Breast epithelium (tissue), 4 donors: ENCODE data around the gene MRM2. TPM values are rescaled to one million over a fixed set of nuclear protein-coding genes. Genes with fewer than 3 reads are reported as not detected.

Experiments
- DNase-seq, 2 donors: peaks; one replicate each; pipeline ENCODE4 v3.0.0-alpha.2; 2019; ENCODE audit warnings: low spot score in 2 of 2
- H3K27ac ChIP-seq, 2 donors: fragments of 200-600 bp; sonication (generic) in 1 of 2; one replicate each; pipeline ENCODE4 v1.5.1; 2016 to 2019; ENCODE audit warnings: mild to moderate bottlenecking in 1 of 2
- H3K27me3 ChIP-seq, 2 donors: fragments of 200-600 bp; sonication (generic) in 1 of 2; one replicate each; pipeline versions ENCODE4 v1.5.1 to v1.6.0; 2017 to 2019; ENCODE audit warnings: control low read depth in 1 of 2, mild to moderate bottlenecking in 1 of 2
- H3K36me3 ChIP-seq: fragments of 200-600 bp; one replicate; pipeline ENCODE4 v1.5.1; 2019
- H3K4me1 ChIP-seq, 2 donors: fragments of 200-600 bp; sonication (generic); one replicate each; pipeline ENCODE4 v1.5.1; 2016 to 2019; ENCODE audit warnings: control low read depth in 1 of 2
- H3K4me3 ChIP-seq, 3 donors: fragments of 200-600 bp; sonication (generic); 1 replicate in 2 of 3; 2 replicates in 1 of 3; pipeline ENCODE4 v1.5.1; 2016 to 2019; ENCODE audit warnings: mild to moderate bottlenecking in 3 of 3, moderate library complexity in 2 of 3
- H3K9me3 ChIP-seq, 2 donors: fragments of 200-600 bp; sonication (generic) in 1 of 2; one replicate each; pipeline ENCODE4 v1.5.1; 2016 to 2019; ENCODE audit warnings: control low read depth in 1 of 2
- CTCF ChIP-seq, 3 donors: fragments of 450-650 bp; IDR thresholded peaks; one replicate each; pipeline ENCODE4 v1.5.1; 2016 to 2017; ENCODE audit warnings: antibody characterized with exemption in 3 of 3, mild to moderate bottlenecking in 3 of 3, moderate library complexity in 3 of 3
- POLR2A ChIP-seq: fragments of 450-650 bp; IDR thresholded peaks from one replicate; pipeline ENCODE4 v1.6.1; 2016; ENCODE audit warnings: antibody characterized with exemption, mild to moderate bottlenecking, moderate library complexity
- POLR2AphosphoS5 ChIP-seq, 3 donors: sonication (generic); formaldehyde crosslinking; IDR thresholded peaks; one replicate each; pipeline ENCODE4 v1.6.1; 2017; ENCODE audit warnings: antibody characterized with exemption in 3 of 3
- intact Hi-C: fragments of 100-400 bp; cut with DNase I; formaldehyde crosslinking; loops from one replicate; pipeline ENCODE4 v1.15.1; 2023; ENCODE audit warnings: low total_unique reads
- total RNA-seq, 3 donors: library from RNA; depleted of rRNA; stranded (reverse); fragments of >200 nt; gene quantifications; one replicate each; pipeline ENCODE4 v1.1.0, GENCODE V29; 2016

Gene MRM2
- total RNA-seq, 3 donors from 2014 or later: 10.9 to 20.2 (median 18.0) TPM

- Histone ChIP-seq H3K27ac (no peak overlapping the region), H3K4me3 (no peak overlapping the region), H3K9me3 (no peaks in the 10 kb centered on the region), H3K27me3 (no peaks in the 10 kb centered on the region), H3K4me1 (no peaks in the 10 kb centered on the region), H3K36me3 (no peaks in the 10 kb centered on the region)
- intact Hi-C loops: no loop called here
- no peak for DNase-seq
- no peak for TF ChIP-seq POLR2A
- TF ChIP-seq CTCF (IDR thresholded peaks at IDR 0.05): no peak
- TF ChIP-seq POLR2AphosphoS5 (IDR thresholded peaks at IDR 0.05): no peak
These were observed 22.0 kb downstream of the MRM2 start for GRCh38 chr7:2220030-2220429.

DNA sequence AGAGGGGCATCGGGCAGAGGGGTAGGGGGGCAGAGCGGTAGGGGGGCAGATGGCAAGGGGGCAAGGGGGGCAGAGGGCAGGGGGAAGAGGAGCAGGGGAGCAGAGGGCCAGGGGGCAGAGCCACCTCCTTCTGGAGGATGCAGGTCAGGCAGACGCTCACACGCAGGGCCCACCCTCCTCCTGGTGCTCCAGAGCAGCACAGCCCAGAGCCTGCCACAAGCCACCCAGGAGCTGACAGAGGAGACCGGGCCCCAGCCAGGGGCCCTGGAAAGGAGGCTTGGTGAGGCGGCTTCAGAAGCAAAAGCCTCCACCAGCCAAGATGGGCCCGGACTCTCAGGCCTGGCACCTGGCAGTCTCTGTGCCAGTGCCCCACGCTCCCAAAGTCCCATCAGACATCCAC, 22.4 kb downstream of the MRM2 start:
- intact Hi-C loops: no loop called here
- no peaks in the 10 kb centered on the region for H3K27me3 ChIP-seq
- H3K4me3 ChIP-seq: no peak overlapping the region
- TF ChIP-seq POLR2A (no peak), POLR2AphosphoS5 (IDR thresholded peaks at IDR 0.05) (no peak), CTCF (IDR thresholded peaks at IDR 0.05) (no peak)
- H3K9me3 ChIP-seq: no peaks in the 10 kb centered on the region
- H3K36me3 ChIP-seq: no peaks in the 10 kb centered on the region
- no peaks in the 10 kb centered on the region for H3K4me1 ChIP-seq
- no peak for DNase-seq
- no peak overlapping the region for H3K27ac ChIP-seq

DNA sequence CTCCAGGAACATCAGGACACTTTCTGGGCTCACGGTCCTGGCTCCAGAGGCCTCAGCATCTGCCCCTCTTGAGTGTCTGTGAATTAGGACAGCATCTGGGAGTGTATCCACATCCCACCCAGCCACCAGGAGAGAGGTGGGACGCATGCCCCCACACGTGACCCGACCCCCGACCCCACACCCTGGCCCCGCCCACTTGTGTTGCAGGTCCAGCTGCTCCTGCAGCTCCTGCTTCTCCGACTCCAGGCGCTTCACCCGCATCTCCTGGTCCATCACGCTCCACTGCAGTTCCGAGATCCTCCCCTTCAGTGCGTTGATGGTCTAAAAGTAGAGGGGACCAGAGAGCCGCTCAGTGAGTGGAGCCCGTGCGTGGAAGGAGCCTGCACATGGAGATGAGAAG, 22.9 kb downstream of the MRM2 start:
- H3K27me3 ChIP-seq: no peaks in the 10 kb centered on the region
- intact Hi-C loops: no loop called here
- H3K4me3 ChIP-seq: no peak overlapping the region
- H3K27ac ChIP-seq: no peak overlapping the region
- TF ChIP-seq CTCF (IDR thresholded peaks at IDR 0.05): no peak
- no peak for TF ChIP-seq POLR2A
- TF ChIP-seq POLR2AphosphoS5 (IDR thresholded peaks at IDR 0.05): no peak
- no peaks in the 10 kb centered on the region for H3K4me1 ChIP-seq
- DNase-seq: no peak
- no peaks in the 10 kb centered on the region for H3K36me3 ChIP-seq
- H3K9me3 ChIP-seq: no peaks in the 10 kb centered on the region

- no peak overlapping the region for H3K27ac ChIP-seq
- intact Hi-C loops: no loop called here
- DNase-seq: no peak
- no peaks in the 10 kb centered on the region for H3K9me3 ChIP-seq
- no peaks in the 10 kb centered on the region for H3K4me1 ChIP-seq
- H3K4me3 ChIP-seq: no peak overlapping the region
- no peak for TF ChIP-seq POLR2AphosphoS5 (IDR thresholded peaks at IDR 0.05)
- no peak for TF ChIP-seq CTCF (IDR thresholded peaks at IDR 0.05)
- no peaks in the 10 kb centered on the region for H3K36me3 ChIP-seq
- no peaks in the 10 kb centered on the region for H3K27me3 ChIP-seq
These were observed 23.6 kb downstream of the MRM2 start for GRCh38 chr7:2218444-2218785.

DNA sequence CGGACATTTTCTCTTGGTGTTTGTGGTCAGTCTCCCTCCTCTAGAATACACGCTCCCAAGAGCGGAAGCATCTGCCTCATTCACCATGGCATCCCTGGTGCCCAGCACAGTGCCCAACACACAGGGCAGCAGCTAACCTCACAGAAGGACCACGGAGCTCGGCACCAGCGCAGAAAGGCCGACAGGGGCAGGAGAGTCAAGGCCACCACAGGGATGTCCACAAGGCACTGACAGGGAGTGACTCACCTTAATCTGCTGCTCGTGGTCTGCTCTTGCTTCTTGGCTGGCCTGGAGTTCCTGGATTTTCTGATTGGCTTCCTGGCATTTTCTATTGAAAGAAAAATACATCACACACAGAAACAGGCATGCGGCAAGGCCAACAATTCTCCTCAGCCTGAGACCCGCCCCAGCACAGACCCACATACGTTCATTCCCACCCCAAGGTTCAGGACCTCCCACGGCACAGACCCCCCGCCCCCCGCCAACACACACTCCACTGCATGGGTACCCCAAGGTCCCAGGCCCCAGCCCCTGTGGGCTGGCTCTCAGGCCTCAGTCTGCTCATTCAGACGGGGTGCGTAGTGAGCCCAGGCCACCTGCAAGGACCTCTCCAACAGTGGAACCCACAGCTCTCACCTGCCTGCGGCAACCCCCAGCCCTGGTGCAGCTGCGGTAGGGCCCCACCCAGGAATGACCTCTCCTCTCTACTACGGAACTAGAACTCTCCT, 24.1 kb downstream of the MRM2 start:
- Histone ChIP-seq H3K36me3 (no peaks in the 10 kb centered on the region), H3K27me3 (no peaks in the 10 kb centered on the region), H3K4me1 (no peaks in the 10 kb centered on the region), H3K9me3 (no peaks in the 10 kb centered on the region), H3K4me3 (no peak overlapping the region), H3K27ac (no peak overlapping the region)
- intact Hi-C loops: no loop called here
- no peak for DNase-seq
- no peak for TF ChIP-seq POLR2AphosphoS5 (IDR thresholded peaks at IDR 0.05)
- TF ChIP-seq CTCF (IDR thresholded peaks at IDR 0.05): no peak
- TF ChIP-seq POLR2A: no peak
